NT2/D1 (cell line): ENCODE results near the gene LRFN2.

ENCODE experiments used
- SUZ12 ChIP-seq: IDR thresholded peaks from 2 replicates; pipeline ENCODE4 v1.6.1; 2011; ENCODE audit not compliant: insufficient read length, insufficient read depth; ENCODE audit errors: extremely low read depth
- YY1 ChIP-seq: IDR thresholded peaks from 2 replicates; pipeline ENCODE4 v1.6.1; 2011; ENCODE audit not compliant: insufficient read length, insufficient read depth
- ZNF274 ChIP-seq: IDR thresholded peaks from 2 replicates; pipeline ENCODE4 v1.6.1; 2011; ENCODE audit warnings: mild to moderate bottlenecking, low read depth, low read length

DNA sequence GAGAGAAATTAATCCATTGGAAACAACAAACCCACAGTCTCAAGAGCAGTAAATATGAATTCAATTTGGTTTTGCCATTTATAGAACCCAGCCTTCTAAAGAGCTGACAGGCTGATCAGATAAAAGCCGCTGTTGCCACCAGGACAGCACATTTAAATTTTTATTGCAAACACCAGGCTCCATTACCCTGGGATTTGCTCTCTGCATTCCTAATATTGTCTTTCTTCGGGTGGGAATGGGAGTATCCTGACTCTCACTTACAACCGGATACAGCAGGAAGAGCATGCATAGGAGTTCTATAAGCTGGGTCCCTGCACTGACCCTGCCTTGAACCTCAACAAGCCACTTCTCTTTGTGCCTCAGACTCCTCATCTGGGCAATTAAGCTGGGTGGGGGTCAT is 142.9 kb downstream of the LRFN2 start:
- TF ChIP-seq ZNF274 (no peak), YY1 (no peak), SUZ12 (no peak)
